GM21723 (cell line): Measurements from ENCODE around the gene ANKHD1.

Experiments
- ATAC-seq: cut with Tn5 transposase; IDR thresholded peaks from one replicate; pipeline ENCODE4 v1.9.1; 2021; ENCODE audit warnings: mild to moderate bottlenecking, moderate library complexity; ENCODE audit not compliant: unreplicated experiment

Gene ANKHD1, protein sequence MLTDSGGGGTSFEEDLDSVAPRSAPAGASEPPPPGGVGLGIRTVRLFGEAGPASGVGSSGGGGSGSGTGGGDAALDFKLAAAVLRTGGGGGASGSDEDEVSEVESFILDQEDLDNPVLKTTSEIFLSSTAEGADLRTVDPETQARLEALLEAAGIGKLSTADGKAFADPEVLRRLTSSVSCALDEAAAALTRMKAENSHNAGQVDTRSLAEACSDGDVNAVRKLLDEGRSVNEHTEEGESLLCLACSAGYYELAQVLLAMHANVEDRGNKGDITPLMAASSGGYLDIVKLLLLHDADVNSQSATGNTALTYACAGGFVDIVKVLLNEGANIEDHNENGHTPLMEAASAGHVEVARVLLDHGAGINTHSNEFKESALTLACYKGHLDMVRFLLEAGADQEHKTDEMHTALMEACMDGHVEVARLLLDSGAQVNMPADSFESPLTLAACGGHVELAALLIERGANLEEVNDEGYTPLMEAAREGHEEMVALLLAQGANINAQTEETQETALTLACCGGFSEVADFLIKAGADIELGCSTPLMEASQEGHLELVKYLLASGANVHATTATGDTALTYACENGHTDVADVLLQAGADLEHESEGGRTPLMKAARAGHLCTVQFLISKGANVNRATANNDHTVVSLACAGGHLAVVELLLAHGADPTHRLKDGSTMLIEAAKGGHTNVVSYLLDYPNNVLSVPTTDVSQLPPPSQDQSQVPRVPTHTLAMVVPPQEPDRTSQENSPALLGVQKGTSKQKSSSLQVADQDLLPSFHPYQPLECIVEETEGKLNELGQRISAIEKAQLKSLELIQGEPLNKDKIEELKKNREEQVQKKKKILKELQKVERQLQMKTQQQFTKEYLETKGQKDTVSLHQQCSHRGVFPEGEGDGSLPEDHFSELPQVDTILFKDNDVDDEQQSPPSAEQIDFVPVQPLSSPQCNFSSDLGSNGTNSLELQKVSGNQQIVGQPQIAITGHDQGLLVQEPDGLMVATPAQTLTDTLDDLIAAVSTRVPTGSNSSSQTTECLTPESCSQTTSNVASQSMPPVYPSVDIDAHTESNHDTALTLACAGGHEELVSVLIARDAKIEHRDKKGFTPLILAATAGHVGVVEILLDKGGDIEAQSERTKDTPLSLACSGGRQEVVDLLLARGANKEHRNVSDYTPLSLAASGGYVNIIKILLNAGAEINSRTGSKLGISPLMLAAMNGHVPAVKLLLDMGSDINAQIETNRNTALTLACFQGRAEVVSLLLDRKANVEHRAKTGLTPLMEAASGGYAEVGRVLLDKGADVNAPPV (N-terminal part only)

GRCh38 chr5:140401362-140402257 lies at the start of gene ANKHD1:
Gene ANKHD1, plus strand, starts transcription at chr5:140401833. Its CDS starts 135 bp downstream, at chr5:140401968.
- ATAC-seq: peak; percentile 80

- ATAC-seq: no peak
These were observed 46.1 kb upstream of the ANKHD1 start for GRCh38 chr5:140355546-140355945.

GRCh38 chr5:140356853-140357725 lies 44.5 kb upstream of the ANKHD1 start:
- ATAC-seq: peak; percentile 29

GRCh38 chr5:140357726-140358093 lies 43.9 kb upstream of the ANKHD1 start:
- peak; percentile 97 for ATAC-seq

DNA sequence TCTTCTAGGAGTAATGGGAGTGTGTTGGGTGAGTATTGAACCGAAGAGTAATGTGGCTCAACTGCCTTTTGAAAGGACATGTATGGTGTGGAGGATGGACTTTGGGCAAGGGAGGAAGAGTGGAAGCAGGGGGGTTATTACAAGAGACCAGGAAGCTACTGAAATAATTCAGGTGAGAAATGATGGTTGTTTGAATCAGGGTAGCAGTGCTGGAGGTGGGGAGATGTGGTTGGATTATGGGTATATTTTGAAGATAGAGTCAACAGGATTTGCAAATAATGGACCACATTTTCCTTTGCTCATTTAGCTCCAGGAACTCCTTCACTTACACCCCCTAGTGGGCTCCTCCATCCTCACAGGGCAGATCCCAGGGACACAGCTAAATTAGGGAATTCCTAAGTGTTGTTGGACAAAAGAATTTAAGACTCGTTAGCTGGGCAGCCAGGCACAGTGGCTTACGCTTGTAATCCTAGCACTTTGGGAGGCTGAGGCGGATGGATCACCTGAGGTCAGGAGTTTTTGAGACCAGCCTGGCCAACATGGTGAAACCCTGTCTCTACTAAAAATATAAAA lies 42.8 kb upstream of the ANKHD1 start:
- no peak for ATAC-seq

DNA sequence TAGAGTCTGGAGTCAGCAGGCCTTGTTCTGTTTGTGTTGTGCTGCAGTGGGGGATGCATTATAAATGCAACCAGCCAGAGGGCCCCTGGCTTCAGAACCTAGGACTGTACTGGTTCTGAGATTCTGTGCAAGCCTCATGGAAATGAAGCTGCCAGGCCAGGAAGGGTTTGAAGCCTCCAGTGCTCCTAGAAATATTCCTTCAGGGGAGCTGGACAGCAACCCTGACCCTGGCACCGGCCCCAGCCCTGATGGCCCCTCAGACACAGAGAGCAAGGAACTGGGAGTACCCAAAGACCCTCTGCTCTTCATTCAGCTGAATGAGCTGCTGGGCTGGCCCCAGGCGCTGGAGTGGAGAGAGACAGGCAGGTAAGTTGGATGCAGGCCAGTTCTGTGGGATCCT lies 41.5 kb upstream of the ANKHD1 start, which contains the start of gene SLC4A9:
Gene SLC4A9, plus strand, starts transcription at position 94 of the 400 bp plus-strand sequence. Its CDS starts 43 bp downstream, at position 137.
- no peak for ATAC-seq

DNA sequence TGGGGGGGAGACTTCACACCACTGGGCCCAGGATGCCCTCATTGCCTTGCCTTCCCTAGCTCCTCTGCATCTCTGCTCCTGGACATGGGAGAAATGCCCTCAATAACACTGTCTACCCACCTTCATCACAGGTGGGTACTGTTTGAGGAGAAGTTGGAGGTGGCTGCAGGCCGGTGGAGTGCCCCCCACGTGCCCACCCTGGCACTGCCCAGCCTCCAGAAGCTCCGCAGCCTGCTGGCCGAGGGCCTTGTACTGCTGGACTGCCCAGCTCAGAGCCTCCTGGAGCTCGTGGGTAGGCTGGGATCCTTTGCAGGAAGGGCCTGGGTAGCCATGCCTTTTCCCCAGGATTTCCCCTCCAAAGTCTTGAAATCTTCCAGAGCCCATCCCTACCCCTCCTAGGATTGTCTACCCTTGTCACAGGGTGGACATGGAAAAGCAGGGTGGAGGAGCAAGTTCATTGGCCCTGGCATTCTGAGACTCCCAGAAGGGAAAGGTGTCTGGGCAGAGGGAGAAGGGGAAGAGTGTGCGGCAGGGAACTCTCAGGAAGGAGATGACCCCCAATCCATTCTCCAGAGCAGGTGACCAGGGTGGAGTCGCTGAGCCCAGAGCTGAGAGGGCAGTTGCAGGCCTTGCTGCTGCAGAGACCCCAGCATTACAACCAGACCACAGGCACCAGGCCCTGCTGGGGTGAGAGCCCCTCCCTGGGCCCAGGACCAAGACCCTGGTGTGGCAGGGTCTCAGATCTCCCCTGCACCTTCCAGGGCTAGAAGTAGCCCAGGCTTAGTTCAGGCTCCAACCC lies 40.8 kb upstream of the ANKHD1 start:
- ATAC-seq: no peak

GRCh38 chr5:140361901-140362300 lies 39.7 kb upstream of the ANKHD1 start:
- ATAC-seq: no peak

DNA sequence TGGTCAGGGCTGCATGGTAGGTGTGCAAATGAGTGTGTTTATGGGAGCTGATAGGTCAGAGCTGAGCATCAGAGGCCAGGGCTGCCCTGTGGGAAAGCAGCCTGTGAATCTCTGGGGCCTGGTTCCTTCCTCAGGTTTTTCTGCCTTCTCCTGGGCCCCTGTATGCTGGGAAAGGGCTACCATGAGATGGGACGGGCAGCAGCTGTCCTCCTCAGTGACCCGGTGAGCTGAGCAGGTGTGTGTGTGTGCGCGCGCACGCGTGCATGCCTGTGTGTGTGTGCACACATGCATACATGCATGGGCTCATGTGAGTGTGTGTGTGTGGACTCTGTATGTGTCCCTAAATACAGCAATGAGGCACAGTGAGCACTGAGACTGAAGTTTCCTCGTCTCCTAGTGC lies 39.3 kb upstream of the ANKHD1 start:
- ATAC-seq: no peak

GRCh38 chr5:140362875-140363630 lies 38.6 kb upstream of the ANKHD1 start:
- peak; percentile 93 for ATAC-seq

- ATAC-seq: no peak
These were observed 37.8 kb upstream of the ANKHD1 start for GRCh38 chr5:140363631-140364471.

- no peak for ATAC-seq
These were observed 37.2 kb upstream of the ANKHD1 start for GRCh38 chr5:140364472-140364765.

DNA sequence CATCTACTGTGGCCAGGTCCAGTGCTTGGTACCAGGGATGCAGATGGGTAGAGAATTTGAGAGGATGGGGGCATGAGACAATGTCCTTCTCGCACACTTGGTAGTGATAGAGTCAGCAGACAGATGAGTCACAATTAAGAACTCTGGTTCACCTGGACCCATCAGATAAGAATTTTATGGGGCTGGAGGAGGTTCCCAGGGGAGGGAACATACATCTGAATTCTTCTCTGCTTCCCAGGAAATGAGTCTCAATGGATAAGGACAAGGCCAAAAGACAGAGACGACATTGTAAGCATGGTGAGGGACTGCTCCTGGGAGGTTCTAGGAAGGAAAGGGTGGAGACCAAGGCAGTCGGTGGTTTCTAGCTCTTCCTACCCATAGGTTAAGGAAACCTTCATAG lies 36.4 kb upstream of the ANKHD1 start:
- ATAC-seq: no peak

- ATAC-seq: no peak
These were observed 35.7 kb upstream of the ANKHD1 start for GRCh38 chr5:140365941-140366340.

- no peak for ATAC-seq
These were observed 34.9 kb upstream of the ANKHD1 start for GRCh38 chr5:140366589-140367255.
